ENCODE results near the gene STUB1. TPM values are rescaled to one million over a fixed set of nuclear protein-coding genes. Genes with fewer than 3 reads are reported as not detected.

STUB1 gene
- 15.6 and 16.6 TPM in 2 replicates for total RNA-seq (2013; cell fraction: nucleolus; rRNA removed)
- total RNA-seq (2014; rRNA removed) (87.5 and 104 TPM in 2 replicates), total RNA-seq (2014; rRNA removed; fragmentation: Illumina TruSeq; extraction: Trizol) (63.0 and 65.8 TPM in 2 replicates), total RNA-seq (2021) (82.6 and 92.2 TPM in 2 replicates), polyA plus RNA-seq (2011; rRNA removed) (25.6 and 47.6 TPM in 2 replicates), polyA plus RNA-seq (2014; fragmentation: Illumina TruSeq; extraction: Trizol) (16.1 and 49.7 TPM in 2 replicates), polyA plus RNA-seq (2014; fragmentation: Nextera tagmentation; extraction: Ambion mirVana) (10 to 100 TPM in 1 of 2 experiments, 1 to 10 TPM in 1; 4.2 to 26.6 TPM), polyA plus RNA-seq (2014; rRNA removed) (71.3 and 80.9 TPM in 2 replicates), polyA plus RNA-seq (2016; fragmentation: Nextera tagmentation; extraction: Ambion mirVana) (100 to 1,000 TPM; 120 to 136 TPM), polyA minus RNA-seq (2011; rRNA and poly(A)+ RNA removed) (16.1 and 27.4 TPM in 2 replicates), Bru-seq, nascent RNA (percentile 75 among the genes with signal in this experiment), BruChase-seq, experiment 1, labeled RNA remaining after a 6-hour chase (percentile 91 among the genes with signal in this experiment), BruChase-seq, experiment 2, labeled RNA remaining after a 2-hour chase (percentile 86 among the genes with signal in this experiment)
- polyA plus RNA-seq (2011; ENCODE audit: low read depth) = 22.5 TPM
- polyA plus RNA-seq (2011; cell fraction: cytosol; rRNA removed) = 49.7 and 69.9 TPM in 2 replicates
- polyA plus RNA-seq (2011; cell fraction: nucleus; rRNA removed) = 81.0 and 81.5 TPM in 2 replicates
- 38.6 and 46.4 TPM in 2 replicates for polyA plus RNA-seq (2012)
- polyA minus RNA-seq (2011; cell fraction: cytosol; rRNA and poly(A)+ RNA removed) = 14.2 and 17.0 TPM in 2 replicates
- 21.4 and 26.1 TPM in 2 replicates for polyA minus RNA-seq (2011; cell fraction: nucleus; rRNA and poly(A)+ RNA removed)
- long read RNA-seq, experiment 1, transcript STUB1-201 (7 exons, 1,472 nt) = major isoform, 23 of 27 reads
- long read RNA-seq, experiment 1, partial matches to known transcripts = 0 of 27 reads
- long read RNA-seq, experiment 1, other reads (novel, unspliced or antisense) = 2 of 27 reads
- long read RNA-seq, experiment 2 = 0 reads

DNA sequence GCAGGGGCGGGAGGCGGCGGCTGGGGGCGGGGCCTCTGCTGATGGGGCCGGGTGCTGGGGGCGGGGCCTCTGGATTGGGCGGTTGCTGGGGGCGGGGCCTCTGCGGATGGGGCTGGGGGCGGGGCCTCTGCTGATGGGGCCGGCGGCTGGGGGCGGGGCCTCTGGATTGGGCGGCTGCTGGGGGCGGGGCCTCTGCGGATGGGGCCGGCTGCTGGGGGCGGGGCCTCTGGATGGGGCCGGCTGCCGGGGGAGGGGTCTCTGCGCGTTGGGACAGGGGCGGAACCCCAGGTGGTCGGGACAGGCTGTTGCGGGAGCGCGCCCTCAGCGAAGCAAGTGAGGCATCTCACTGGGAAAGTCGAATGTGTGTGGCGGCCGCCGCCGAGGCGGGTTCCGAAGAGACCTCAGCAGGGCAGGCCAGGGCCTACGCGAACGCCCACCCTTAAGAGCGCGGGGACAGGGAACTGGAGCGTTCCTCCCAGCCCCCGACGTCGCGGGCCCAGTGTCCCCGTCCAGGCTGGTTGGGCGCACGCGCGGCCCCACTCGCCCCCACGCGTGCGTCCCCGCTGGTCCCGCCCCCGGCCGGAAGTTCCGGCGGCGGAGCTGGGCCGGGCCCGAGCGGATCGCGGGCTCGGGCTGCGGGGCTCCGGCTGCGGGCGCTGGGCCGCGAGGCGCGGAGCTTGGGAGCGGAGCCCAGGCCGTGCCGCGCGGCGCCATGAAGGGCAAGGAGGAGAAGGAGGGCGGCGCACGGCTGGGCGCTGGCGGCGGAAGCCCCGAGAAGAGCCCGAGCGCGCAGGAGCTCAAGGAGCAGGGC, at the start of gene STUB1:
Gene STUB1, plus strand, starts transcription at position 597 of the 811 bp plus-strand sequence. Its CDS starts 116 bp downstream, at position 713.
- WGBS (ENCODE audit: insufficient coverage, insufficient replicate concordance, low lambda C conversion rate, missing lambda C conversion rate) = 4% methylated on average over 31 of the region's 91 CpGs
- no peaks in the 10 kb centered on the region for H3K27me3 ChIP-seq (replicated peaks in 1 of 2; ENCODE audit: control insufficient read depth in 2 of 2, insufficient read depth in 2 of 2, low read length in 1 of 2)
- no TSS peak for BruUV-seq (replicated peaks)
- peak within 1 kb of the TSS; percentile 88 for H3K9ac ChIP-seq (ENCODE audit: control insufficient read depth, insufficient read depth, low read length)
- H4K20me1 ChIP-seq (ENCODE audit: control insufficient read depth, insufficient read depth) = peaks cover 6% of the 10 kb centered on the region; the same call in 1 of the 2 replicates
- RAD21 ChIA-PET (ENCODE audit: unreplicated experiment) = interaction anchor here (0.9 kb wide), 2 partner anchors 14 to 41 kb away, joined by 3 read pairs; partner anchors contain the start of gene ANTKMT
- ATAC-seq (peak; percentile 74), DNase-seq (ENCODE audit: low read depth, low spot score) (no peak), FAIRE-seq (peak; percentile 57)
- peaks cover 6 to 7% of the 10 kb centered on the region in 2 experiments; a peak in 2 of 4 replicates for H3K36me3 ChIP-seq (ENCODE audit: control insufficient read depth in 2 of 2, insufficient read depth in 2 of 2, low read length in 1 of 2)
- H3K4me1 ChIP-seq (ENCODE audit: control insufficient read depth, insufficient read depth, low read length) = peaks cover 15% of the 10 kb centered on the region
- POLR2A ChIA-PET = interaction anchor here (1.0 to 2.0 kb wide), 6 partner anchors 10 to 43 kb away, joined by 3 to 13 read pairs (median 4); partner anchors contain the start of genes RHOT2 and WDR24
- H3K27ac ChIP-seq (ENCODE audit: control insufficient read depth, insufficient read depth) = peak within 1 kb of the TSS; percentile 53
- H2AFZ ChIP-seq (ENCODE audit: control insufficient read depth, low read depth, low read length) = peak within 1 kb of the TSS; percentile 89
- H3K9me3 ChIP-seq (replicated peaks; ENCODE audit: control insufficient read depth, insufficient read depth, low read length) = no peaks in the 10 kb centered on the region
- intact Hi-C loops (cut with micrococcal nuclease; ENCODE audit: unreplicated experiment) (loop anchor here (5.0 kb wide), 1 partner anchor 43 kb away; the partner anchor contains the start of gene METTL26), in situ Hi-C loops (cut with MboI) (no loop called here)
- SMC1A ChIA-PET (ENCODE audit: uncharacterized antibody, unreplicated experiment) = no interaction called here
- peaks cover 24% of the 10 kb centered on the region for H3K79me2 ChIP-seq (ENCODE audit: control insufficient read depth, insufficient read depth, low read length)
- CTCF ChIA-PET = interaction anchor here (1.0 to 1.5 kb wide), 2 partner anchors 10 to 13 kb away, joined by 3 to 4 read pairs; partner anchors contain the start of genes RHOT2 and WDR24
- H3K4me3 ChIP-seq = peak within 1 kb of the TSS; percentile 77
- peak within 1 kb of the TSS; percentile 98 for H3K4me2 ChIP-seq (ENCODE audit: control insufficient read depth, insufficient read depth)
- TF ChIP-seq CBX3 (IDR thresholded peaks at IDR 0.05; ENCODE audit: borderline replicate concordance, low read depth) (no peak), RAD51 (IDR thresholded peaks at IDR 0.05) (no peak)
- TF ChIP-seq, protein P1, sequence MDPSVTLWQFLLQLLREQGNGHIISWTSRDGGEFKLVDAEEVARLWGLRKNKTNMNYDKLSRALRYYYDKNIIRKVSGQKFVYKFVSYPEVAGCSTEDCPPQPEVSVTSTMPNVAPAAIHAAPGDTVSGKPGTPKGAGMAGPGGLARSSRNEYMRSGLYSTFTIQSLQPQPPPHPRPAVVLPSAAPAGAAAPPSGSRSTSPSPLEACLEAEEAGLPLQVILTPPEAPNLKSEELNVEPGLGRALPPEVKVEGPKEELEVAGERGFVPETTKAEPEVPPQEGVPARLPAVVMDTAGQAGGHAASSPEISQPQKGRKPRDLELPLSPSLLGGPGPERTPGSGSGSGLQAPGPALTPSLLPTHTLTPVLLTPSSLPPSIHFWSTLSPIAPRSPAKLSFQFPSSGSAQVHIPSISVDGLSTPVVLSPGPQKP (IDR thresholded peaks at IDR 0.05; ENCODE audit: low read depth, low read length) = peak; percentile 67; the same call in 1 of the 2 replicates
- TF ChIP-seq, protein P2, sequence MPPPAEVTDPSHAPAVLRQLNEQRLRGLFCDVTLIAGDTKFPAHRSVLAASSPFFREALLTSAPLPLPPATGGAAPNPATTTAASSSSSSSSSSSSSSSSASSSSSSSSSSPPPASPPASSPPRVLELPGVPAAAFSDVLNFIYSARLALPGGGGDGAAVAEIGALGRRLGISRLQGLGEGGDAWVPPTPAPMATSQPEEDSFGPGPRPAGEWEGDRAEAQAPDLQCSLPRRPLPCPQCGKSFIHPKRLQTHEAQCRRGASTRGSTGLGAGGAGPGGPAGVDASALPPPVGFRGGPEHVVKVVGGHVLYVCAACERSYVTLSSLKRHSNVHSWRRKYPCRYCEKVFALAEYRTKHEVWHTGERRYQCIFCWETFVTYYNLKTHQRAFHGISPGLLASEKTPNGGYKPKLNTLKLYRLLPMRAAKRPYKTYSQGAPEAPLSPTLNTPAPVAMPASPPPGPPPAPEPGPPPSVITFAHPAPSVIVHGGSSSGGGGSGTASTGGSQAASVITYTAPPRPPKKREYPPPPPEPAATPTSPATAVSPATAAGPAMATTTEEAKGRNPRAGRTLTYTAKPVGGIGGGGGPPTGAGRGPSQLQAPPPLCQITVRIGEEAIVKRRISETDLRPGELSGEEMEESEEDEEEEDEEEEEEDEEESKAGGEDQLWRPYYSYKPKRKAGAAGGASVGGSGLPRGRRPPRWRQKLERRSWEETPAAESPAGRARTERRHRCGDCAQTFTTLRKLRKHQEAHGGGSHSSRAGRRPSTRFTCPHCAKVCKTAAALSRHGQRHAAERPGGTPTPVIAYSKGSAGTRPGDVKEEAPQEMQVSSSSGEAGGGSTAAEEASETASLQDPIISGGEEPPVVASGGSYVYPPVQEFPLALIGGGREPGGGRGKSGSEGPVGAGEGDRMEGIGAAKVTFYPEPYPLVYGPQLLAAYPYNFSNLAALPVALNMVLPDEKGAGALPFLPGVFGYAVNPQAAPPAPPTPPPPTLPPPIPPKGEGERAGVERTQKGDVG (CRISPR knock-in tag; IDR thresholded peaks at IDR 0.05) = no peak
- TF ChIP-seq, protein P3, sequence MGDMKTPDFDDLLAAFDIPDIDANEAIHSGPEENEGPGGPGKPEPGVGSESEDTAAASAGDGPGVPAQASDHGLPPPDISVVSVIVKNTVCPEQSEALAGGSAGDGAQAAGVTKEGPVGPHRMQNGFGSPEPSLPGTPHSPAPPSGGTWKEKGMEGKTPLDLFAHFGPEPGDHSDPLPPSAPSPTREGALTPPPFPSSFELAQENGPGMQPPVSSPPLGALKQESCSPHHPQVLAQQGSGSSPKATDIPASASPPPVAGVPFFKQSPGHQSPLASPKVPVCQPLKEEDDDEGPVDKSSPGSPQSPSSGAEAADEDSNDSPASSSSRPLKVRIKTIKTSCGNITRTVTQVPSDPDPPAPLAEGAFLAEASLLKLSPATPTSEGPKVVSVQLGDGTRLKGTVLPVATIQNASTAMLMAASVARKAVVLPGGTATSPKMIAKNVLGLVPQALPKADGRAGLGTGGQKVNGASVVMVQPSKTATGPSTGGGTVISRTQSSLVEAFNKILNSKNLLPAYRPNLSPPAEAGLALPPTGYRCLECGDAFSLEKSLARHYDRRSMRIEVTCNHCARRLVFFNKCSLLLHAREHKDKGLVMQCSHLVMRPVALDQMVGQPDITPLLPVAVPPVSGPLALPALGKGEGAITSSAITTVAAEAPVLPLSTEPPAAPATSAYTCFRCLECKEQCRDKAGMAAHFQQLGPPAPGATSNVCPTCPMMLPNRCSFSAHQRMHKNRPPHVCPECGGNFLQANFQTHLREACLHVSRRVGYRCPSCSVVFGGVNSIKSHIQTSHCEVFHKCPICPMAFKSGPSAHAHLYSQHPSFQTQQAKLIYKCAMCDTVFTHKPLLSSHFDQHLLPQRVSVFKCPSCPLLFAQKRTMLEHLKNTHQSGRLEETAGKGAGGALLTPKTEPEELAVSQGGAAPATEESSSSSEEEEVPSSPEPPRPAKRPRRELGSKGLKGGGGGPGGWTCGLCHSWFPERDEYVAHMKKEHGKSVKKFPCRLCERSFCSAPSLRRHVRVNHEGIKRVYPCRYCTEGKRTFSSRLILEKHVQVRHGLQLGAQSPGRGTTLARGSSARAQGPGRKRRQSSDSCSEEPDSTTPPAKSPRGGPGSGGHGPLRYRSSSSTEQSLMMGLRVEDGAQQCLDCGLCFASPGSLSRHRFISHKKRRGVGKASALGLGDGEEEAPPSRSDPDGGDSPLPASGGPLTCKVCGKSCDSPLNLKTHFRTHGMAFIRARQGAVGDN (IDR thresholded peaks at IDR 0.05) = peak; percentile 61
